ENCODE data around the gene LRRTM2. TPM values are rescaled to one million over a fixed set of nuclear protein-coding genes. Genes with fewer than 3 reads are reported as not detected.
A peak's percentile ranks its signal among the peaks of the same experiment; 100 is the strongest.
"Not testable (repeated sequence)": the region's sequence is repeated elsewhere in the genome, so short reads cannot be mapped to it uniquely, and the experiment has no call there.

Gene LRRTM2
- 1 to 10 TPM in 2 of 4 donors, under 1 TPM in 2; 0.20 to 1.2 (median 0.86) TPM for total RNA-seq

- Histone ChIP-seq H3K27ac (no peak within 1 kb of the TSS), H3K9me3 (no peaks in the 10 kb centered on the region), H3K27me3 (no peaks in the 10 kb centered on the region), H3K4me3 (replicated peaks in 1 of 3) (no peak within 1 kb of the TSS), H3K4me1 (peaks cover 0 to 44% of the 10 kb centered on the region in 2 donors), H3K36me3 (no peaks in the 10 kb centered on the region)
- 68 to 71% methylated on average over 18 of the region's 18 CpGs for WGBS, 2 donors
- intact Hi-C loops (cut with DNase I) = no loop called here
- no peak for DNase-seq
- TF ChIP-seq CTCF (IDR thresholded peaks at IDR 0.05) (no peak), POLR2A (IDR thresholded peaks at IDR 0.05) (no peak)
These were observed at the start of gene LRRTM2 for GRCh38 chr5:138874771-138875551. LRRTM2 (minus strand) TSS chr5:138875335; CDS start chr5:138874911, 424 bp downstream.

- Histone ChIP-seq H3K4me3 (replicated peaks in 1 of 3) (no peak overlapping the region), H3K9me3 (no peaks in the 10 kb centered on the region), H3K27me3 (no peaks in the 10 kb centered on the region), H3K27ac (peak overlapping the region in 1 of 3 donors; percentile 32), H3K4me1 (peaks cover 0 to 13% of the 10 kb centered on the region in 2 donors), H3K36me3 (peaks cover 24 to 29% of the 10 kb centered on the region in 2 donors)
- no peak for DNase-seq
- WGBS, 2 donors = 90 to 100% methylated on average over 2 of the region's 2 CpGs
- intact Hi-C loops (cut with DNase I) = no loop called here
- TF ChIP-seq POLR2A (IDR thresholded peaks at IDR 0.05) (no peak), CTCF (IDR thresholded peaks at IDR 0.05) (no peak)
These were observed 47.4 kb upstream of the LRRTM2 start for GRCh38 chr5:138922494-138922893.

GRCh38 chr5:138921362-138921761 is 46.2 kb upstream of the LRRTM2 start:
- peaks cover 20 to 21% of the 10 kb centered on the region in 2 donors for H3K36me3 ChIP-seq
- H3K4me3 ChIP-seq (replicated peaks in 1 of 3); intact Hi-C loops (cut with DNase I); H3K27me3 ChIP-seq; DNase-seq; H3K9me3 ChIP-seq; H3K27ac ChIP-seq: not testable (repeated sequence)
- H3K4me1 ChIP-seq = peaks cover 0 to 13% of the 10 kb centered on the region in 2 donors
- WGBS, 2 donors = 92 to 97% methylated on average over 2 of the region's 2 CpGs

GRCh38 chr5:138920181-138920580 is 45.0 kb upstream of the LRRTM2 start:
- no peaks in the 10 kb centered on the region for H3K27me3 ChIP-seq
- TF ChIP-seq CTCF (IDR thresholded peaks at IDR 0.05) (no peak), POLR2A (IDR thresholded peaks at IDR 0.05) (no peak)
- intact Hi-C loops (cut with DNase I) = no loop called here
- H3K4me1 ChIP-seq = peaks cover 0 to 13% of the 10 kb centered on the region in 2 donors
- H3K4me3 ChIP-seq (replicated peaks in 1 of 3) = no peak overlapping the region
- no peaks in the 10 kb centered on the region for H3K9me3 ChIP-seq
- no peak for DNase-seq
- 89 to 98% methylated on average over 7 to 8 of the region's 8 CpGs for WGBS, 2 donors
- H3K36me3 ChIP-seq = peaks cover 8 to 10% of the 10 kb centered on the region in 2 donors
- no peak overlapping the region for H3K27ac ChIP-seq

GRCh38 chr5:138918686-138919085 is 43.6 kb upstream of the LRRTM2 start:
- 80 to 89% methylated on average over 3 to 4 of the region's 4 CpGs for WGBS, 2 donors
- Histone ChIP-seq H3K4me3 (replicated peaks in 1 of 3) (no peak overlapping the region), H3K36me3 (no peaks in the 10 kb centered on the region)

More at GRCh38 chr5:138918686-138919085, 43.6 kb upstream of the LRRTM2 start:
- no peak for DNase-seq
- intact Hi-C loops (cut with DNase I) = no loop called here
- Histone ChIP-seq H3K4me1 (peaks cover 0 to 13% of the 10 kb centered on the region in 2 donors), H3K27ac (no peak overlapping the region), H3K27me3 (no peaks in the 10 kb centered on the region), H3K9me3 (no peaks in the 10 kb centered on the region)
- TF ChIP-seq POLR2A (IDR thresholded peaks at IDR 0.05) = no peak
- no peak for TF ChIP-seq CTCF (IDR thresholded peaks at IDR 0.05)
